Mucosa of gallbladder (tissue), 1 donor: ENCODE results near the gene ATP6V1E1. TPM values are rescaled to one million over a fixed set of nuclear protein-coding genes. Genes with fewer than 3 reads are reported as not detected.
A peak's percentile ranks its signal among the peaks of the same experiment; 100 is the strongest.
"Not testable (repeated sequence)": the region's sequence is repeated elsewhere in the genome, so short reads cannot be mapped to it uniquely, and the experiment has no call there.

ENCODE experiments used
- DNase-seq: peaks from one replicate; pipeline ENCODE4 v3.0.0-alpha.2; 2020; ENCODE audit warnings: low spot score
- total RNA-seq: library from RNA; stranded (reverse); gene quantifications from one replicate; pipeline ENCODE4 v1.2.1, GENCODE V29; 2021
- donor health status: DM: no; HTN: no; CAD: no.

Gene ATP6V1E1
- 114 TPM for total RNA-seq

DNA sequence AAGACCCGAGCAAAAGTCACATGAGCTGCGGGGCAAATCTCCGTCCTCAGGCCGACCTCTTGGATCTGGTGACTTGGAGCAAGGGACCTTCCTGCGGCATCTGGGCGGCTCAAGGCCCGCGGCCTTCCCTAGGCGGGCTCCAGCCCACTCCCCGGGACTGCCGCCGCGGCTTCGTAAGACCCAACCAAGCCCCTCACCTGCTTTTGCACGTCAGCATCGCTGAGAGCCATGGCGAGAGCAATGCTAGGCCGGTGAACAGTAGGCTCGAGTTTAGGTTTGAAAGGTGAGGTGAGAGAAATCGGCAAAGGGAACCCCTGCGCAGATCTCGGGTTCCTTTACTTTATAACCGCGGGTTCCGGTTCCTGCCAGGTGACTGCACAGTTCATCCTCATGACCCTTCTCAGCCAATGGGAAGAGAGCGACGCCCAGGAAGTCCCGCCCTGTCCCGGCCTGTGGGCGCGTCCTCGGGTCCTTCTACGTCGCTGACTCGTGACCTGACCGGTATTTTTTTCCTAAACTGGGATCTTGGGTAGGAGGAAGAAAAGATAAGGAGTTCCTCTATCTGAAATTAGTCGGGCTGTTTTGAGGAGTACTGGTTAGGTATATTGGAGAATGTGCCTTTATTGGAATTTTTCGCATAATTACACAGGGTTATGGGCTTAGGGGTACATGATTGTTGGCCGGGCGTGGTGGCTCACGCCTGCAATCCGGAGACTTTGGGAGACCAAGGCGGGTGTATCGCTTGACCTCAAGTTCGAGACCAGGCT is at the start of gene ATP6V1E1:
Gene ATP6V1E1 (minus strand): TSS at position 344 of the 767 bp plus-strand sequence. CDS start 114 bp downstream, at position 230.
- DNase-seq = peak; percentile 98

DNA sequence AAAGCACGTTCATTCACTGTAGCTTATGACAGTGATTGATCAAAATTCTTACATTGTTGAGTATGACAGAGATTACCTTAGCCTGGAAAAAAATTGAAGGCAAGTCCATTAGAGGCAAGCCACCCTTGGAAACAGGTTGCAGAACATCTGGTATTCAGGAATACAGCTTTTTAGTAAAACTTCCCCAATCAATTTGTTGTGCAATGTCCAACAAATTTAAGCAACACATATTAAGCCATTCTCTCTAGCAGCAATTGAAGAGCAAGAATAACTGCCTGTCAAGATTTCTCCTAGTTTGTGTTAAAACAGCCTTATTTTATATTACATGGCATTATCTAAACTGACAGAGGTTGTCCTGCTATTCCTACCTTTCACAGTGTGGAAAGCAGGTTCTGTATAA is 47.0 kb upstream of the ATP6V1E1 start:
- DNase-seq = no peak

DNA sequence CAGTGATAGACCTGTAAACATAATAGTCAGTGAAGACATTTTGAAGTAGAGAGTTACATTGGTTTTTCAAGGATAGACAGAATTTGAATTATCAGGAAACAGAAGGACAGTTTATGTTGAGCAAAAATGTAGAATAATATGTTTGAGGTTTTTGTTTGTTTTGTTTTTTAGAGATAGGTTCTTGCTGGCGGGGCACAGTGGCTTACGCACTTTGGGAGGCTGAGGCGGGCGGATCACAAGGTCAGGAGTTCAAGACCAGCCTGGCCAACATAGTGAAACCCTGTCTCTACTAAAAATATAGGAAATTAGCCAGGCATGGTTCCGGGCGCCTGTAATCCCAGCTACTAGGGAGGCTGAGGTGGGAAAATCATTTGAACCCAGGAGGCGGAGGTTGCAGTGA is 45.6 kb upstream of the ATP6V1E1 start:
- no peak for DNase-seq

DNA sequence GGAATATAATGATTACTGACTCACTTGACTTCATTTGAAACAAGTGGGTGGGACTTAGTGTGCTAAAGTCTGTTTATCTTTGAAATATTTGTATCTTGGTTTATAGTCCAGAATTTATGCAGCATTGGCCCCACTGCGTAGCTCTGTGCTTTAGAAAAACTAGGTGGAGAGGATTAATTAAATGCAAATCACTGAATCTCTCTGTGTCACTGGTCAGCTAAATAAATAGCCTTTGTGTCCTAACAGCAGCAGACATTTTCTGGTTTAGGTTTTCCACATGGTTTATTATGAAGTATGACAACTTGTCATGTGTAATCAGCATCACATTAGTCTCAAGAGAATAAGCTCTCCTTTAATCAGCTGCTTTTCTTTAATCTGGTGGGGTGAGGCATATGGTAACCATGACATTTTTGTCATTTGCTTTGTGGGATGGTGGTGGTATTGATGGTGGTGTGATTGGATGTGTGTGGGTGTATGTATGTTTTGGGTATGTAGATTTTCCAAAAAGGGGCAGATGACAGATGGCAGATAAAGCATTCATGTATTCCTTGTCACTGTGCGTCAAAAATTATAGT is 44.0 kb upstream of the ATP6V1E1 start:
- DNase-seq = no peak

DNA sequence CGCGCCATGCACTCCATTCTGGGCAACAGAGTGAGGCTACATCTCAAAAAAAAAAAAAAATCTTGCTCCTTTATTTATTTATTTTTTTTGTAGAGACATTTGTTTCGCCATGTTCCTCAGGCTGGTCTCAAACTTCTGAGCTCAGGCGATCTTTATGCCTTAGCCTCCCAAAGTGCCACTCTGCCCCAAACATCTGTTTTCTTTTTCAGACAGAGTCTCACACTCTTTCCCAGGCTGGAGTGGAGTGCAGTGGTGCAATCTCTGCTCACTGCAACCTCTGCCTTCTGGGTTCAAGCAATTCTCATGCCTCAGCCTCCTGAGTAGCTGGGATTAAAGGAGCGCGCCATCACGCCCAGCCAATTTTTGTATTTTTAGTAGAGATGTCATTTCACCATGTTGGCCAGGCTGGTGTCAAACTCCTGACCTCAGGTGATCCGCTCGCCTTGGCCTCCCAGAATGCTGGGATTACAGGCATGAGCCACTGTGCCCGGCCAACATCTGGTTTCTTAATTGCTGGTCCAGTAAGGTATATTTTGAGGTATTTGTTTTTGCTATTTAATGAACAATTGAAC is 43.1 kb upstream of the ATP6V1E1 start:
- DNase-seq = not testable (repeated sequence)

DNA sequence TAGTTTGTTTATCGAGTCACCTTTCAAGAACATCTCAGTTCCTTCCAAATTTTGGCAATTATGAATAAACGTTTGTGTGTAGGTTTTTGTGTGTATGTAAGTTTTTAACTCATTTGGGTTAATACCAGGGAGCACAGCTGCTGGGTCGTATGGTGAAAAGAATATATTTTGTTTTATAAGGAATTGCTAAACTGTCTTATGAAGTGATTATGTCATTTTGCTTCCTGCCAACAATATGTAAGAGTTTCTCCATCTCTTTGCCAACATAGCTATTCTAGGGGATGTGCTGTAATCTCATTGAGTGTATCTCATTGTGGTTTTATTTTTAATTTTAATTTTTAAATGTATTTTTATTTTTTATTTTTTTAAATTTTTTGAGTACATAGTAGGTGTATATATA is 37.3 kb upstream of the ATP6V1E1 start:
- no peak for DNase-seq

DNA sequence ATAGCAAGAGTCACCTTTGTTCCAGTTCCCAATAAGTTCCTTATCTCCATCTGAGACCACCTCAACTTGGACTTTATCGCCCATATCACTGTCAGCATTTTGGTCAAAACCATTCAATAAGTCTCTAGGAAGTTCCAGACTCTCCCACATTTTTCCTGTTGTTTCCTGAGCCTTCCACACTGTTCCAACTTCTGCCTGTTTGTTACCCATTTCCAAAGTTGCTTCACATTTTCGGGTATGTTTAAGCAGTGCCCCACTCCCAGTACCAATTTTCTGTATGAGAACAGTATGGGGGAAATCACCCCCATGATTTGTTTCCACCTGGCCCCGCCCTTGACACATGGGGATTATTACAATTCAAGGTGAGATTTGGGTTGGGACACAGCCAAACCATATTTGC is 36.7 kb upstream of the ATP6V1E1 start:
- no peak for DNase-seq

DNA sequence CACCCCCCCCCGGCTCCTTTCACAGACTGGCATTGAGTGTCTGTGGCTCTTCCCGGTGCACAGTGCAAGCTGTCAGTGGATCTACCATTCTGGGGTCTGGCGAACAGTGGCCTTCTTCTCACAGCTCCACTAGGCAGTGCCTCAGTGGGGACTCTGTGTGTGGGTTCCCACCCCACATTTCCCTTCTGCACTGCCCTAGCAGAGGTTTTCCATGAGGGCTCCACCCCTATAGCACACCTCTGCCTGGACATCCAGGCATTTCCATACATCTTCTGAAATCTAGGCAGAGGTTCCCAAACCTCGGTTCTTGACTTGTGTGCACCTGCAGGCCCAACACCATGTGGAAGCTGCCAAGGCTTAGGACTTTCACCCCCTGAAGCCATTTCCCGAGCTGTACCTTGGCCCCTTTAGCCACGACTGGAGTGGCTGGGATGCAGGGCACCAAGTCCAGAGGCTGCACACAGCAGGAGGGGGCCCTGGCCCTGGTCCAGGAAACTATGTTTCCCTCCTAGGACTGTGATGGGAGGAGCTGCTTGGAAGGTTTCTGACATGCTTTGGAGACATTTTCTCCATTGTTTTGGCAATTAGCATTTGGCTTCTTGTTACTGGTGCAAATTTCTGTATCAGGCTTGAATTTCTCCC is 36.0 kb upstream of the ATP6V1E1 start:
- no peak for DNase-seq

DNA sequence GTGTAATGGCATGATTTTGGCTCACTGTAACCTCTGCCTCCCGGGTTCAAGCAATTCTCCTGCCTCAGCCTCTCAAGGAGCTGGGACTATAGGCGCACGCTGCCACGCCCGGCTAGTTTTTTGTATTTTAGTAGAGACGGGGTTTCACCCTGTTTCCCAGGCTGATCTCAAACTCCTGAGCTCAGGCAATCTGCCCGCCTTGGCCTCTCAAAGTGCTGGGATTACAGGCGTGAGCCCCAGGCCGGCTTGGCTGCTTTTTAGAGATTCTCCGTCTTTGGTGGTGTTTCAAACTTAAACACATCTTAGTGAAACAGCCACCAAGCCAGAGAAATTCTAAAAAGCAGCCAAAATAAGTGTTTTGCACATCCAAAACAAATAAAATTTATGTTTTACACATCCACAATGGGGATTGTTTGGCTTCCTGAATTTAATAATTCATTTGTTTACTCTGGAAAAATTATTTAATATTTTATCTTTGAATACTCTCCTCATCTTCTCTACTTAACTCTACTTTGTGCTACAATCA is 28.4 kb upstream of the ATP6V1E1 start:
- DNase-seq = no peak

DNA sequence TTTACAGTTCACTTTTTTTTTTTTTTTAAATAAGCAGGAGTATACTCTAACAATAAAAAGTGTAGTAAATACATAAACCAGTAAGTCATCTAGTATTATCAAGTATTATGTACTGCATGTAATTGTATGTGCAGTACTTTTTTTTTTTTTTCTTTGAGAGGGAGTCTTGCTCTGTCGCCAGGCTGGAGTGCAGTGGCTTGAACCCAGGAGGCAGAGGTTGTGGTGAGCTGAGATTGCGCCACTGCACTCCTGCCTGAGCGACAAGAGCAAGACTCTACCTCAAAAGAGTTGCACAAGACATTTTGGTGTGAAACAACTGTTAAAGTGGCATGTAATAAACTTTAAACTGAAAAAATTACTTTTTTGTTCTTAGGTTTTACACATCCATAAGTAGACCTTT is 26.7 kb upstream of the ATP6V1E1 start:
- no peak for DNase-seq

DNA sequence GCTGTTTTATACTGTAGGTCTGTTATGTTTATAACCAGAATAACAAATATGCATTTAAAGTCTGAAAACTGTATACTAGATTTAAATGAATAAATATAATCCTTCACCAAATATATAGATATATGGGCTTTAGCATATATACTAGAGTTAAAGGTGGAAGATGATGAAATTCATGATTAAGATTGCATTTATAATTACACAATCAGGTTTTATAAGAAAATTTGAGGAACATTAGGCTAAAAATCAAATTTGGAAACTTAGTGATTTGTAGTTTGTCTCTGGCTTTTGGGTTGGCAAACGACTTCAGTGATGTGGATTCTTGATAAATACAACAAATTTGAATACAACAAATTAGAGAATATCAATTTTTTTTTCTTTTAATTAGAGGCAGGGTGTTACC is 20.0 kb upstream of the ATP6V1E1 start:
- DNase-seq = no peak

DNA sequence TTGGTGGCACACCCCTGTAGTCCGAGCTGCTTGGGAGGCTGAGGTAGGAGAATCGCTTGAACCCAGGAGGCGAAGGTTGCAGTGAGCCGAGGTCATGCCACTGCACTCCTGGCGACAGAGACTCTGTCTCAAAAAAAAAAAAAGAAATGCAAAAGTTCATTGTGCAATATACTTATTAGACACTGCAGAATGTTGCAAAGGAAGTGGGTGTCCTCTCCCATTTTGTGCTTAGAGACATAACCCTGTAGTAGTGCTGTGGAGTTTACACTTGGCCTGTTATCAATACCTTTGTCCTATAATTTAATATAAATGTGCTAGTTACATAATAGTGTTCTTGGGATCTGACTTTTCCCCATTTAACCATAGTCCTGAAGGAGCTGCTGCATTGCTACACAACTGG is 19.4 kb upstream of the ATP6V1E1 start:
- no peak for DNase-seq

DNA sequence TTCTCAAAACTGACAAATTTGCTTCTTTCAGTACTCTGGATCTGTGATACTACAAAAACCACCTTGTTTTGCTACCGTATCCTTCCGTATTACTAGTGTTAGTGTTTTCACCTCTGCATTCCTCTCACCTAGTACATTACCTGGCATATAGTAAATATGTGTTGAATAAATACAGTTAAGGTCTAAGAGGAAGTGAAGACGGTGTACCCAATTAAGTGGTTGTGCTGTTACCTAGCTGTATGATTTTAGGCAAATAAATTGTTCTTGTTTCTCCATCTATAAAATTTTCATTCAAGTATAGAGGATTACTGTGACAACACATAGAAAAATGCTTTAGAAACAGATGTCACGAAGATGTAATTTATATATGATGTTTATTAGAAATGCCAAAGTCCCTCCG is 18.9 kb upstream of the ATP6V1E1 start:
- no peak for DNase-seq

DNA sequence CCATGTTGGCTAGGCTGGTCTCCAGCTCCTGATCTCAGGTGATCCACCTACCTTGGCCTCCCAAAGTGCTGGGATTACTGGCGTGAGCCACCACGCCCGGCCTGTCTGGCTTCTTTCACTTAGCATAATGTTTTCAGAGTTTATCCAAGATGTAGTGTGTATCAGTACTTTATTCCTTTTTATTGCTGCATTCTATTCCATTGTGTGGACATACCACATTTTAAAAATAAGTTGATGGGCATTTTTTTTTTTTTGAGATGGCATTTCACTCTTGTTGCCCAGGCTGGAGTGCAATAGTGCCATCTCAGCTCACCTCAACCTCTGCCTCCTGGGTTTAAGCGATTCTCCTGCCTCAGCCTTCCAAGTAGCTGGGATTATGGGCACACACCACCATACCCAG is 13.8 kb upstream of the ATP6V1E1 start:
- DNase-seq = not testable (repeated sequence)

DNA sequence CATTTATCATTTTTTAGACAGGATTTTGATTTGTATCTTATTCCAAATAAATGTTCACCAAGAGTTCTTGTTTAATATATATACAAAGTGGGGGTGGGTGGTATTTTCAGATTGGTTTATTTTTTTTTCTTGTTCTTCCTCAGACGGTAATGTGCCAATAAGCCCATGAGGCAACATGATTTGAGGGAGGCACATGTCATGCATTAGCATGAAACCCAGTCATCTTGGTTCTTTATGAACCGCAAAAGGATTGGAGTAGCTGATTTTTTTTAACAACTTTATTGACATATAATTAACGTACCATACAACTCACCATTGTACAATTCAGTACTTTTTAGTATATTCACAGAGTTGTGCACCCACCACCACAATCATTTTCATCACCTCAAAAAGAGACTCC is 12.7 kb upstream of the ATP6V1E1 start:
- DNase-seq = no peak

DNA sequence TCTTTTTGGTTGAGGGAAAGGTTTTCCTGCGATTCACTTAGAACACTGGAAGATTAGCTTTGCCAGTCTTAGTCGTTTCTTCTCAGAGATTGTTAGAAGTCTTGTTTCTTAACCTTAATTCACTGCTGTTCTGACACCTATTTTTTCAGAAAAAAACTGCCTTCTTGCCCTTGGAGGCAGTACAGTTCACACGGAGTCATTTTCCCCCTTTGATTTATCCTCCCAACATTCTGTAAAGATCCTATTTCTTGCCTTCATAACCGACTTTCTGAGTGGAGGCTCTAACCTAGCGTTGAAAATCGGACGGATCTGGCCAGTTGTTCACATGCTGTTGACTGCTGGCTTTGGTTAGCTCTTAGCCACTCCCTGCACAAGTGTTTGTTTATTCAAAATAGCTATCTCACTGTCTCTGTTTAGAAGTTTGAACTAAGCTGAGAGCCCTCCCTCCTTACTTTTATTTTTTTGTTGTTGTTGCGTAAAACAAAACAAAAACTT is 10.7 kb upstream of the ATP6V1E1 start:
- no peak for DNase-seq

DNA sequence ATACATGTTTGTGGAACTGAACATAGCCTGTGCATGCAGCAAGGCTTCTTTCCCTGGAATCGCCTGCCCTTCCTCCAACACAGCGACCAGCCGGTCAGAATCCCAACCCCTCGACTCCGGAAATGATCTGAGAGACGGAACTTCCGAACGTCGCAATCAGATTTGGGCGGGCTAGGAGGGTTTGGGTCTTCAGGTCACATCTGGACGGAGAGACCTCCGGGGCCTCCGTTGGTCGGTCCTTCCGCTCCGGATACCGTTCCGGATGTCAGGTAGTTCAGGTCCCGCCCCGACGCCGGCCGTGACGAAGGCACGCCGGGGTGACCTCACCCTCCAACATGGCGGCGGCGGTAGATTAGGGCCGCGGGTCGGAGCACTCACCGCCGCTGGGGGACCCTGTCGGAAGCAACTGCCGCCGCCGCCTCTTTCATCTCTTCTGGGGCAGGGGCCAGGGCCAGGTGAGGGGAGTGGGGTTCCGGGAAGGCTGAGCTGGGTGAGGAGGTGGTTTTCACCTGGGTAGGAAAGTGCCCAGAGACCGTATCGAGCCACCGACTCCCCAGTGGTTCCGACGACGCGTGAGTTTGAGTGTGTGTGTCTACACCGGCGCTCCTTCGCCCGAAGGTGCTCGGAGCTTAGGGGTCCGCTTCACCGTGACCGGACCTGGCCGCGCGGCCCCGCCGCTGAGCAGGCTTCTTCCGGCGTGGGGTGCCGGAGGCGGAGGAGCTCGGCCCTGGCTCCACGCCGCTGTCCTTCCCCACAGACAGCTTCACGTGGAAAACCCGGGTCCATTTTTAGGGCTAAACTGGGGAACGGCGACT is 10.1 kb upstream of the ATP6V1E1 start, which contains the start of gene BCL2L13:
Gene BCL2L13 (plus strand): TSS at position 326 of the 815 bp plus-strand sequence. CDS start 16,955 bp downstream, outside the sequence.
- peak; percentile 92 for DNase-seq

DNA sequence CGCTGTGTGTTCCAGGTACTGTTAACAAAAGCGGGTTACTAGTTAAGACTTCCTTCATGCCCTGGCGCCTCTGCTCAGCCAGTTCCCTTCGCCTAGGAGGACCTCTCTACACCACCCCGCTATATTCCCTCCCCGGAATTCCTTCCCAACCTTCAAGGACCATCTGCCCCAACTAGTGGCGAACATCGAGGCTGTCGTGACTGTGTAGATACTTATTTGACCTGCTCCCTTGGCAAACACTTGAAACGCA is 9.6 kb upstream of the ATP6V1E1 start:
- no peak for DNase-seq

DNA sequence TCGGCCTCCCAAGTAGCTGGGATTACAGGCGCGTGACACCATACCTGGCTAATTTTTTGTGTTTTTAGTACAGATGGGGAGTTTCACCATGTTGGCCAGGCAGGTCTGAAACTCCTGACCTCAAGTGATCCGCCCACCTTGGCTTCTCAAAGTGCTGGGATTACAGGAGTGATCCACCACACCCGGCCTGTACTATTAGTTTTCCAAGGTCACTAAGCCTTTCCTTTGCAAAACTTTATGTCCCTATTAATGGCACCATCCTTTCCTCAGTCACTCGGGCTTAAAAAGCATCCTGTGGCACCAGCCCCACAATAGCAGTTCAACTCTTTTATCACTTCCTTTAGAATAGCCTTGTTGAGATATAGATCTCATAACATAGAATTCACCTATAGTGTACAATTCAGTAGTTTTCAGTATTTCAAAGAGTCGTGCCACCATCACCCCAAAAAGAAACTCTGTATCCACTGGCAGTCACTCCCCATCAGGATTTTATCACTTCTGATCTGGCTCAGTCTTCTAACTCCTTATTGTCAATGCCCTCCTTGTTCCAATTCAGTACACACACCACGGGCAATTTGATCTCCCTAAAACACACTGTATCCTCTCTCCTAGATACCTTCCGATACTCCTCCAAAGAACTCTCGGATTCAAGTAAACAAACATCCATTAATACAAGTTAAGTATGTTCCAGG is 9.1 kb upstream of the ATP6V1E1 start:
- DNase-seq = no peak

DNA sequence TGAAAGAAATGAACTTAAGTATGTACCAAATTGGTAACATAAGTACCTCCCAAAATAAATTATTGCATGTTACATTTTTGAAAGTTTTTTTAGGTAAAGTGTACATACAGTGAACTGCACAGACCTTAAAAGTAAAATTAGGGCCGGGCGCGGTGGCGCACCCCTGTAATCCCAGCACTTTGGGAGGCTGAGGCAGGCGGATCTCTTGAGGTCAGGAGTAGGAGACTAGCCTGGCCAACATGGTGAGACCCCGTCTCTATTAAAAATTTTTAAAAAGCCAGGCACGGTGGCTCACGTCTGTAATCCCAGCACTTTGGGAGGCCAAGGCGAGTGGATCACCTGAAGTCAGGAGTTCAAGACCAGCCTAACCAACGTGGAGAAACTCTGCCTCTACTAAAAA is 8.3 kb upstream of the ATP6V1E1 start:
- DNase-seq = not testable (repeated sequence)

DNA sequence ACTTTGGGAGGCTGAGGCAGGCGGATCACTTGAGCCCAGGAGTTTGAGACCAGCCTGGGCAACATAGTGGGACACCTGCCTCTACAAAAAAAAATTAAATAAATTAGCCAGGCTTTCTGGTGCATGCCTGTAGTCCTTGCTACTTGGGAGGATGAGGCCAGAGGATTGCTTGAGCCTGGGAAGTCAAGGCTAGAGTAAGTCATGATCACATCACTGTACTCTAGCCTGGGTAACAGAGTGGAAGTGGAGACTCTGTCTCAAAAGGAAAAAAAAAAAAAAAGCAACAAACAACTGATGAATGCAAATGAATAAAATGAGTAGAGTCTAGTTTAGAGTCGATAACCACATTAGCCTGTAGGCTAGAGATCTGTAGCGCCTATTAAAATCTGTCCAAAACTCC is 6.1 kb upstream of the ATP6V1E1 start:
- DNase-seq = no peak
